CD4-positive, alpha-beta memory T cell (primary cell): ENCODE measurements around the gene FAM3A. TPM values are rescaled to one million over a fixed set of nuclear protein-coding genes. Genes with fewer than 3 reads are reported as not detected.
"Not testable (repeated sequence)": the region's sequence is repeated elsewhere in the genome, so short reads cannot be mapped to it uniquely, and the experiment has no call there.

Experiments
- CTCF ChIA-PET: fragments of 350-600 bp; sonication (Branson Sonifier 250); formaldehyde crosslinking; loops from one replicate; lab custom pipeline; 2021; ENCODE audit warnings: inconsistent platforms; ENCODE audit not compliant: partially characterized antibody; lab: Charles Lee
- POLR2A ChIA-PET: fragments of 350-600 bp; sonication (Branson Sonifier 250); formaldehyde crosslinking; loops from one replicate; lab custom pipeline; 2021; ENCODE audit not compliant: partially characterized antibody; lab: Charles Lee
- DNase-seq, 5 donors: peaks; one replicate each; pipeline versions ENCODE4 v3.0.0 to v3.0.0-alpha.2; 2020 to 2022; ENCODE audit warnings: mixed read lengths in 1 of 5
- H3K27ac ChIP-seq: one replicate; pipeline ENCODE4 v1.7.0; 2013; ENCODE audit warnings: low read depth, low read length
- H3K27me3 ChIP-seq: 2 replicates; pipeline ENCODE4 v1.7.0; 2013; ENCODE audit warnings: mild to moderate bottlenecking, low read length, moderate library complexity; ENCODE audit not compliant: insufficient read depth
- H3K36me3 ChIP-seq: 2 replicates; pipeline ENCODE4 v1.7.0; 2013; ENCODE audit warnings: mild to moderate bottlenecking, low read length, moderate library complexity; ENCODE audit not compliant: insufficient read depth
- H3K4me1 ChIP-seq: 2 replicates; pipeline ENCODE4 v1.7.0; 2013; ENCODE audit warnings: mild to moderate bottlenecking, low read length, moderate library complexity; ENCODE audit not compliant: insufficient read depth
- H3K4me3 ChIP-seq, 2 donors: one replicate each; pipeline ENCODE4 v1.7.0; 2013; ENCODE audit warnings: low read length in 2 of 2, mild to moderate bottlenecking in 1 of 2
- H3K9me3 ChIP-seq, 2 donors: one replicate each; pipeline ENCODE4 v1.7.0; 2013; ENCODE audit warnings: low read length in 2 of 2, control low read depth in 1 of 2; ENCODE audit not compliant: control insufficient read depth in 1 of 2
- H3K27ac Mint-ChIP-seq, 7 donors: one replicate each; pipeline ENCODE4 v1.8.0; 2020 to 2021; ENCODE audit warnings: mixed read lengths in 7 of 7, mild to moderate bottlenecking in 6 of 7, inconsistent platforms in 3 of 7, moderate library complexity in 3 of 7
- H3K27me3 Mint-ChIP-seq, 2 donors: one replicate each; pipeline ENCODE4 v1.8.0; 2020 to 2021; ENCODE audit warnings: mixed read lengths in 2 of 2
- H3K36me3 Mint-ChIP-seq, 2 donors: one replicate each; pipeline ENCODE4 v1.8.0; 2020 to 2021; ENCODE audit warnings: mixed read lengths in 2 of 2, inconsistent platforms in 1 of 2, mild to moderate bottlenecking in 1 of 2
- H3K4me1 Mint-ChIP-seq, 4 donors: one replicate each; pipeline ENCODE4 v1.8.0; 2020 to 2021; ENCODE audit warnings: mixed read lengths in 4 of 4, mild to moderate bottlenecking in 1 of 4
- H3K4me3 Mint-ChIP-seq, 8 donors: one replicate each; pipeline ENCODE4 v1.8.0; 2020 to 2021; ENCODE audit warnings: mixed read lengths in 8 of 8, mild to moderate bottlenecking in 7 of 8, moderate library complexity in 6 of 8, inconsistent platforms in 3 of 8
- H3K9me3 Mint-ChIP-seq, 8 donors: one replicate each; pipeline ENCODE4 v1.8.0; 2020 to 2021; ENCODE audit warnings: mixed read lengths in 8 of 8, mild to moderate bottlenecking in 5 of 8, inconsistent platforms in 3 of 8, moderate library complexity in 1 of 8
- intact Hi-C: fragments of 100-400 bp; cut with micrococcal nuclease; formaldehyde crosslinking; loops from one replicate; pipeline ENCODE4 v1.15.1; 2023
- polyA plus RNA-seq, 2 donors: library from polyadenylated mRNA; unstranded; fragments of 300-500 nt; fragmentation: Illumina TruSeq; gene quantifications; one replicate each; pipeline ENCODE4 v1.2.3, GENCODE V29; 2021
- total RNA-seq, 2 experiments: library from RNA; stranded (reverse); gene quantifications; one replicate each; pipeline ENCODE4 v1.2.3, GENCODE V29; 2021

The FAM3A gene
- total and polyA plus RNA-seq, 4 experiments from 2014 or later, result 18.4 to 51.8 (median 35.6) TPM

DNA sequence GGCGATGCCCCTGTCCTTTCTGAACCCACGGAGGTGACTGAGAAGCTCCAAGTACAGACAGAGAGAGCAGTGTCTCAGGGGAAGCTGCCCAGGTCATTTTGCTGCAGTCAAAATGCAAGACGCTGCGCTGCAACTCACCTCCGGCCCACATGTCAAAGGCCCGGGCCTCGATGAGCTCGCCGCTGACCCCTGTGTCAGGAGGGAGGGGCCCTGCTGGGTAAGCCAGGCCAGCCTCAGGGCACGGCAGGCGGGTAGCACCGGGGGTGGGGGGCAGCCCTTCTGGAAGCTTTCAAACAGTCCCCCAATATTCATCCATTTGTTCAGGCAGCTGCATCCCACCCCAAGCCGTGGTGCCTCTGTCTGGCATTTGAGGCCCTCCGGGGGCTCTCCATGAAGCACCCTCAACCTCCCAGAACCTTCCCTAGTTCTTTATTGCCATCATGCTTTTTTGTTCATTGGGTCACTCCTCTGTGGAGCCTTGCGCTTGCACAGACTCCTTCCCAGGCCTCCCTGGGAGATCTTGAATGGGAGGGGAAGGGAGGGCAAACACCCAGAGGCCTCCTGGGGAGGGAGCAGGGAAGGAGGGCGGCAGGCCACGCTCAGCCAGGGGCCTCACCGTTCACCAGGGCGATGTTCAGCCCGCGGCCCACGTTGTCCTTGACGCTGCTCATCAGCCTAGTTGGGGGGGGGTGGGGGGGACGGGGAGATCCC, 8.2 kb downstream of the FAM3A start:
- Mint-ChIP-seq H3K27ac (no peak overlapping the region), H3K9me3 (peaks cover 0 to 5% (median 0%) of the 10 kb centered on the region in 8 donors), H3K4me3 (no peak overlapping the region), H3K36me3 (peaks cover 9 to 15% of the 10 kb centered on the region in 2 donors), H3K27me3 (no peaks in the 10 kb centered on the region), H3K4me1 (peaks cover 2 to 16% (median 6%) of the 10 kb centered on the region in 4 donors)
- Histone ChIP-seq H3K27me3 (no peaks in the 10 kb centered on the region), H3K27ac (no peak overlapping the region), H3K4me3 (no peak overlapping the region), H3K4me1 (peaks cover 5% of the 10 kb centered on the region), H3K9me3 (no peaks in the 10 kb centered on the region), H3K36me3 (no peaks in the 10 kb centered on the region)
- intact Hi-C loops, result no loop called here
- DNase-seq, result no peak
- ChIA-PET CTCF (interaction anchor here (1.2 kb wide), 1 partner anchor 19 kb away, joined by 5 read pairs; no protein-coding TSS in a partner anchor), POLR2A (interaction anchor here (1.0 to 1.6 kb wide), 2 partner anchors 17 to 109 kb away, joined by 4 read pairs; partner anchors contain the start of genes RPL10 and SLC10A3)

DNA sequence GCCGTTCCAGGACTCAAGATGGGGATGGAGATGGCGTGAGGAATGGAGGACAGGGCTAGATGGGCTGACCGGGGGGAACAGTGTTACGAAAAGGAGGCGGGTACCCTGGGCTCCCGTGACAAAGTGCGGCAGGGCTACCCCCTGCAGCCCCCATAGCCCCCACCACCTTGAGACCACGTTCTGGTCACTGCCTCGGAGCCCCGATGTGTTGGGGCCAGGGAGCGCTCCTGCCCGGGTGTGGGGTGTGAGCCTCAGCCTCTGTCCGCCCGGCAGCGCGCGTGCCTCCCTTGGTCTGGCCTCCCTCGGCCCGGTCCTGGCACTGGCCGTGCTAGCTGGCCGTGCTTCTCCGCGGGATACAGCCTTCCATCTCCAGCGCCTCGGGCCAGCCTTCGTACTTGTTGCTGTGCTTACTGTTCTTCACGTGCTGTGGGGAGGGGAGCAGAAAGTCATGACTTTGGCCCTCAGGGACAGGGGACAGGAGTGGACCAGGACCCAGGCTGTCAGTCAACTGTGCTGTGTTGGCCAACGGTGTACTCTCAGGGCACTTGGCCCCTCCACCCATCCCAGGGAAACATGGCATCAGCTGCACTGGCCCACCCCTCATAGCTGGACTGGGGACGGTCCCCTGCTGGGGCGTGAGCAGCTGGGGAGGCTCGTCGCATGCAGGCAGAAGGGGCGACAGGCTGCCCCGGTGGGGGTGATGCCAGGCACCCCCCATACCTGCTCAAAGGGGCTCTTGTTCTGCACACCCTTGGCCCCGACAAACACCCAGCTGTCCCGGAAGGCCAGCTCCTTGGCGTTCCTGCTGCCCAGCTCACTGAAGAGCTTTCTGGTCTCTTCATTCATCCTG, 9.3 kb downstream of the FAM3A start:
- H3K27ac Mint-ChIP-seq, result no peak overlapping the region
- Histone ChIP-seq H3K9me3 (no peaks in the 10 kb centered on the region), H3K27me3 (no peaks in the 10 kb centered on the region), H3K4me3 (no peak overlapping the region), H3K27ac (no peak overlapping the region), H3K4me1 (peaks cover 5% of the 10 kb centered on the region), H3K36me3 (no peaks in the 10 kb centered on the region)
- peaks cover 0 to 5% (median 0%) of the 10 kb centered on the region in 8 donors for H3K9me3 Mint-ChIP-seq
- ChIA-PET POLR2A (interaction anchor here (1.0 to 1.6 kb wide), 2 partner anchors 16 to 108 kb away, joined by 4 read pairs; partner anchors contain the start of genes RPL10 and SLC10A3), CTCF (interaction anchor here (1.2 kb wide), 1 partner anchor 20 kb away, joined by 5 read pairs; no protein-coding TSS in a partner anchor)
- DNase-seq, result no peak
- intact Hi-C loops, result no loop called here
- H3K27me3 Mint-ChIP-seq, result no peaks in the 10 kb centered on the region
- peaks cover 2 to 8% (median 6%) of the 10 kb centered on the region in 4 donors for H3K4me1 Mint-ChIP-seq
- peaks cover 9 to 15% of the 10 kb centered on the region in 2 donors for H3K36me3 Mint-ChIP-seq
- no peak overlapping the region for H3K4me3 Mint-ChIP-seq

DNA sequence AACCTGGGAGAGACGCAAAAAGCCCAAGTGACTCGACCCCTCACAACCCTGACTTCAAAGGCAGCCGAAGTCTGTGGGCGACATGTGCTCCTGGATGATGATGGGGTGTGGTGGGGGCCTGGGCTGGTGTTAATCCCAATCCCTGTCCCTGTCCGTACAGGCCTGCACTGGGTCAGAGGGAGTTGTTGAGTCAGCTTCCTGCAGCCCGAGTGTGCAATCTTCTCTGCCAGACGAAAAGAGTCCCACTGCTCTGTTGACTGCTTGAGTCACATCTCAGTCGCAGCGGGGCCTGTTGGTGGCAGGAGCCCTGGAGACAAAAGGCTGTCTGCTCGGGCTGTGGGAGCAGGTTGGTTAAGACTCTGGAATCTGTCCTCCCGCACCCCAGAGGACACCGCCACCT, 10.3 kb downstream of the FAM3A start:
- Mint-ChIP-seq H3K9me3 (peaks cover 0 to 5% (median 0%) of the 10 kb centered on the region in 8 donors), H3K4me3 (no peak overlapping the region), H3K4me1 (peaks cover 0 to 1% (median under 1%) of the 10 kb centered on the region in 4 donors), H3K27ac (no peak overlapping the region), H3K36me3 (peaks cover 7 to 15% of the 10 kb centered on the region in 2 donors), H3K27me3 (no peaks in the 10 kb centered on the region)
- H3K36me3 ChIP-seq, result no peaks in the 10 kb centered on the region
- no peak for DNase-seq
- H3K27ac ChIP-seq, result no peak overlapping the region
- H3K4me1 ChIP-seq, result no peaks in the 10 kb centered on the region
- no peaks in the 10 kb centered on the region for H3K9me3 ChIP-seq
- no peak overlapping the region for H3K4me3 ChIP-seq
- POLR2A ChIA-PET, result no interaction called here
- no peaks in the 10 kb centered on the region for H3K27me3 ChIP-seq
- intact Hi-C loops, result no loop called here
- CTCF ChIA-PET, result no interaction called here

DNA sequence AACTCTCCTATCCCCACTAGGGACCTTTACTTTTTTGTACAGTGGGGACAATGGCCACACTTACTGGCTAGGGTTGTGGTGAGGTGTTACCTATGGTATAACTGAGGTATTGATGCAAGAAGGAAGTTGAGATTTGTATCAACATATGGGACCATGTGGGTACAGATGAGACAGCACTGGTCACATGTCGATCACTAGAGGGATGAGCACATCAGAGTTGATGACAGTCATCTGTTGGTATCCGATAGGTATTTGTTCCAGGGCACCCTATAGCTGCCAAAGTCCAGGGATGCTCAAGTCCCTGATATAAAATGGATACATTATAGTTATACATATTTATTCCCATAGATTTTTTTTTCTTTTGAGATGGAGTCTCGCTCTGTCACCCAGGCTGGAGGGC, 13.0 kb downstream of the FAM3A start:
- H3K36me3 Mint-ChIP-seq, result no peaks in the 10 kb centered on the region

DNA sequence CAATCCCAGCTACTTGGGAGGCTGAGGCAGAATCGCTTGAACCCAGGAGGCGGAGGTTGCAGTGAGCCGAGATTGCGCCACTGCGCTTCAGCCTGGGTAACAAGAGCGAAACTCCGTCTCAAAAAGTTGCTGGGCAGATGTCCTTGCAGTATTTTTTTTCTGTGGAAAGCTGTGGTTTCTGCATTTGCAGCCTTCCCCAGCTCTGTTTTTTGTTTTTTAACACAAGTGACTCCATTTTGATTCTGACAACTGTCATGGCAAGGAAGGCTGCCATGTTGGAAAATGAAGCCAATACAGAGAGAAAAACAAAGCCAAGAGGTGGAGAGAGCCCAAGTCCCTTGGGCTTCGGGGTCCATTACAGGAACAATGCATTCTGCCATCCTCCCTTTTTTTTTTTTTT, 13.9 kb downstream of the FAM3A start:
- intact Hi-C loops, result no loop called here
- H3K27ac Mint-ChIP-seq, result no peak overlapping the region
- ChIA-PET POLR2A (interaction anchor here (1.5 kb wide), 1 partner anchor 11 kb away, joined by 5 read pairs; no protein-coding TSS in a partner anchor), CTCF (no interaction called here)
- no peak overlapping the region for H3K4me3 Mint-ChIP-seq
- H3K4me1 Mint-ChIP-seq, result no peaks in the 10 kb centered on the region
- no peak overlapping the region for H3K27ac ChIP-seq
- H3K27me3 Mint-ChIP-seq, result no peaks in the 10 kb centered on the region
- no peaks in the 10 kb centered on the region for H3K36me3 ChIP-seq
- H3K9me3 ChIP-seq, result no peaks in the 10 kb centered on the region
- H3K4me1 ChIP-seq, result no peaks in the 10 kb centered on the region
- no peaks in the 10 kb centered on the region for H3K9me3 Mint-ChIP-seq
- no peaks in the 10 kb centered on the region for H3K36me3 Mint-ChIP-seq
- H3K4me3 ChIP-seq, result no peak overlapping the region
- no peaks in the 10 kb centered on the region for H3K27me3 ChIP-seq
- no peak for DNase-seq

More for the DNA sequence above, 13.0 kb downstream of the FAM3A start:
- no peaks in the 10 kb centered on the region for H3K4me1 Mint-ChIP-seq
- H3K4me3 ChIP-seq, result no peak overlapping the region
- no peaks in the 10 kb centered on the region for H3K27me3 Mint-ChIP-seq
- no peaks in the 10 kb centered on the region for H3K4me1 ChIP-seq
- no peak overlapping the region for H3K27ac ChIP-seq
- intact Hi-C loops, result no loop called here
- H3K9me3 Mint-ChIP-seq, result no peaks in the 10 kb centered on the region
- H3K27me3 ChIP-seq, result no peaks in the 10 kb centered on the region
- H3K27ac Mint-ChIP-seq, result no peak overlapping the region
- POLR2A ChIA-PET, result interaction anchor here (1.5 kb wide), 1 partner anchor 12 kb away, joined by 5 read pairs; no protein-coding TSS in a partner anchor
- no peaks in the 10 kb centered on the region for H3K36me3 ChIP-seq
- CTCF ChIA-PET, result no interaction called here
- no peaks in the 10 kb centered on the region for H3K9me3 ChIP-seq
- H3K4me3 Mint-ChIP-seq, result no peak overlapping the region
- no peak for DNase-seq

DNA sequence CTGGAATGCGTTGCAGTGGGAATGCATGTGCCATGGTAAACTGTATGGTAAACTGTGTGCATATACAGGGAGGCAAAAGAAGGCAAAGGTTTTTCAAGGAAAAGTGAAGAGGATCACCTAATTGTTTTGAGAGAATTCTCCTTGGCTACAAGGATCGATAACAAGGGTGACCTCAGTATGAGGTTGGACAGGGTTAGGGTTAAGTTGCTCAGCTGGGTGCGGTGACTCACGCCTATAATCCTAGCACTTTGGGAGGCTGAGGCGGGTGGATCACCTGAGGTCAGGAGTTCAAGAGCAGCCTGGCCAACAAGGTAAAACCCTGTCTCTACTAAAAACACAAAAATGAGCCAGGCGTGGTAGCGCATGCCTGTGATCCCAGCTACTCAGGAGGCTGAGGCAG, 14.6 kb downstream of the FAM3A start:
- H3K27ac Mint-ChIP-seq, H3K27me3 ChIP-seq, H3K27me3 Mint-ChIP-seq, DNase-seq, CTCF ChIA-PET, H3K4me3 Mint-ChIP-seq, H3K27ac ChIP-seq, H3K36me3 ChIP-seq, intact Hi-C loops, H3K4me1 ChIP-seq, H3K9me3 Mint-ChIP-seq, H3K36me3 Mint-ChIP-seq, H3K9me3 ChIP-seq, H3K4me3 ChIP-seq, H3K4me1 Mint-ChIP-seq: not testable (repeated sequence)
- POLR2A ChIA-PET, result interaction anchor here (0.7 kb wide), 1 partner anchor 11 kb away, joined by 3 read pairs; no protein-coding TSS in a partner anchor

DNA sequence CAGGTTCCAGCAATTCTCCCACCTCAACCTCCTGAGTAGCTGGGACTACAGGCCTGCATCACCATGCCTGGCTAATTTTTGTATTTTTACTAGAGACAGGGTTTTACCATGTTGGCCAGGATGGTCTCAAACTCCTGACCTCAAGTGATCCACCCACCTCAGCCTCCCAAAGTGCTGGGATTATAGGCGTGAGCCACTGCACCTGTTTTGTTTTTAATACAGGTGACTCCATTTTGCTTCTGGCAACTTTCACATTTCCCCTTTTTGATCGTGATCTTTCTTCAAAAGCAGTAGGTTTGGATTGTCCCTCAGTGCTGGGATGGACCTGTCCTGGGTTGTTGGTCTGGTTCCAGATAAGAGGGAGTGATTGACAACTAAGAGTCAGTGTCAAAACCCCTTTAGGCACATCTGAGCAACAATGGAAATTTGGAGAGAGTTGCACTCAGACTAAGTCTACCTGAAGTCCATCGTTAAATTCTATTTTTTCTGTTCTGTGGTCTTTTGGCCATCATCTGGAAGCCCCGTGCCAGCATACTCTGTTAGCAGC, 19.4 kb downstream of the FAM3A start:
- H3K27ac ChIP-seq, H3K4me3 ChIP-seq, H3K4me1 ChIP-seq, H3K4me3 Mint-ChIP-seq, H3K9me3 ChIP-seq, H3K4me1 Mint-ChIP-seq, H3K9me3 Mint-ChIP-seq, H3K27me3 Mint-ChIP-seq, H3K27ac Mint-ChIP-seq, POLR2A ChIA-PET, H3K27me3 ChIP-seq, DNase-seq, H3K36me3 ChIP-seq, H3K36me3 Mint-ChIP-seq: not testable (repeated sequence)
- CTCF ChIA-PET, result interaction anchor here (0.6 kb wide), 1 partner anchor 98 kb away, joined by 3 read pairs; no protein-coding TSS in a partner anchor
- intact Hi-C loops, result loop anchor here (10.0 kb wide), 1 partner anchor 402 kb away; the partner anchor contains the start of gene MECP2
